Caco-2 (cell line): ENCODE data around the gene TMEM131. TPM values are rescaled to one million over a fixed set of nuclear protein-coding genes. Genes with fewer than 3 reads are reported as not detected.

Source experiments
- BruUV-seq: library from RNA; stranded (reverse); fragments of 400-500 nt; replicated peaks from 2 replicates; lab custom pipeline; 2021; lab: Mats Ljungman, UMichigan
- CTCF ChIA-PET: fragments of 300-600 bp; sonication (Branson Sonifier 250); formaldehyde crosslinking; loops from one replicate; lab custom pipeline; 2022; ENCODE audit warnings: antibody characterized with exemption; lab: Charles Lee
- POLR2A ChIA-PET: fragments of 300-600 bp; sonication (Branson Sonifier 250); formaldehyde crosslinking; loops from one replicate; lab custom pipeline; 2022; ENCODE audit warnings: antibody characterized with exemption; lab: Charles Lee
- DNase-seq, 2 experiments: peaks; one replicate each; pipeline versions ENCODE4 v3.0.0 to v3.0.0-alpha.2; 2020 to 2022
- H3K27me3 ChIP-seq: replicated peaks from 2 replicates; pipeline ENCODE4 v1.6.0; 2011; ENCODE audit warnings: low read length; ENCODE audit not compliant: control insufficient read depth, insufficient read depth
- H3K36me3 ChIP-seq: 2 replicates; pipeline ENCODE4 v1.5.1; 2011; ENCODE audit warnings: low read length; ENCODE audit not compliant: control insufficient read depth, insufficient read depth
- H3K4me1 ChIP-seq: fragments of 250-450 bp; sonication (Bioruptor Pico); 2 replicates; pipeline ENCODE4 v1.5.1; 2020; ENCODE audit warnings: mild to moderate bottlenecking
- H3K4me3 ChIP-seq: 2 replicates; pipeline ENCODE4 v1.5.1; 2011; ENCODE audit warnings: low read depth, mild to moderate bottlenecking, control low read depth, low read length
- H3K9me3 ChIP-seq: fragments of 250-450 bp; sonication (Bioruptor Pico); 2 replicates; pipeline ENCODE4 v1.5.1; 2020; ENCODE audit warnings: mild to moderate bottlenecking, moderate library complexity
- H3K27ac Mint-ChIP-seq: one replicate; pipeline ENCODE4 v1.8.0; 2022; ENCODE audit warnings: mixed read lengths; ENCODE audit not compliant: unreplicated experiment
- H3K27me3 Mint-ChIP-seq: one replicate; pipeline ENCODE4 v1.8.0; 2022; ENCODE audit warnings: mixed read lengths; ENCODE audit not compliant: insufficient read depth, unreplicated experiment
- H3K36me3 Mint-ChIP-seq: one replicate; pipeline ENCODE4 v1.8.0; 2022; ENCODE audit warnings: mild to moderate bottlenecking, mixed read lengths; ENCODE audit not compliant: insufficient read depth, unreplicated experiment
- H3K4me1 Mint-ChIP-seq: one replicate; pipeline ENCODE4 v1.8.0; 2022; ENCODE audit warnings: low read depth, mixed read lengths; ENCODE audit not compliant: unreplicated experiment
- H3K4me3 Mint-ChIP-seq: one replicate; pipeline ENCODE4 v1.8.0; 2022; ENCODE audit warnings: mild to moderate bottlenecking, moderate library complexity, mixed read lengths; ENCODE audit not compliant: unreplicated experiment
- H3K9me3 Mint-ChIP-seq: one replicate; pipeline ENCODE4 v1.8.0; 2022; ENCODE audit warnings: mixed read lengths; ENCODE audit not compliant: unreplicated experiment
- CTCF ChIP-seq, 2 experiments: fragments of 200-600 bp in 1 of 2; IDR thresholded peaks; 1 replicate in 1 of 2; 2 replicates in 1 of 2; pipeline versions ENCODE4 v1.5.1 to v1.8.0; 2011 to 2022; ENCODE audit warnings: antibody characterized with exemption in 1 of 2, control low read depth in 1 of 2, inconsistent platforms in 1 of 2, low read depth in 1 of 2, low read length in 1 of 2, mild to moderate bottlenecking in 1 of 2, moderate library complexity in 1 of 2; ENCODE audit not compliant: insufficient read depth in 1 of 2, severe bottlenecking in 1 of 2, unreplicated experiment in 1 of 2
- intact Hi-C: fragments of 100-400 bp; cut with micrococcal nuclease; formaldehyde crosslinking; loops from one replicate; pipeline ENCODE4 v1.10.0; 2022; ENCODE audit not compliant: unreplicated experiment
- total RNA-seq: library from RNA; stranded (reverse); gene quantifications from 2 replicates; pipeline ENCODE4 v1.2.3, GENCODE V29; 2022

Gene TMEM131
- total RNA-seq, 1 experiment from 2014 or later, result 36.3 TPM

DNA sequence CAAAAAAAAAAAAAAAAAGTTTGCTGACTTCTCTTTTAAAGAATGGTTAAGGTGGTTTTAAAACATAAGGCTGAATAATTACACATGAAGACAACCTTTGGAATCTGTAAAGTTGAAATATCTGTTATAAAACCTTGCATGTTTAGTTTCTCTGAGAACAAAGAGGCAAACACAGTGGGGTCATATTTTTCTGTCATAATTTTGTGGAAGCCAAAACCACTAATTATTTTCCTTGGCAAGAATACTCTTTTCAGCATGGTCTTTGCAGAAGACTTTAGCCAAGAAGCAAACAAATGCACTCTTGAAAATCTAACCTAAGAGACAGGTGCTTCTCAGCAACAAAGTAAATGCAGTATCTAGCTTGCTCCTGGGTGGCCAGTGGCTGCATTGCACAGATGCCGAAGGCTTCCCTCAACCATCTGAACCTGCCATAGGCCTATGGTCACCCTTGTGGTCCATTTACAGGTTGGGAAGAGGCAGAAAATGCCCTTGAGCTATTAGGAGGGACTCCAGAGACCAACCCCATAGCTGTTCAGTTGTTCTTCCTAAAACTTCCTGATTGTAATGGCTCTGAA is 237.5 kb downstream of the TMEM131 start:
- no peak overlapping the region for H3K4me3 ChIP-seq
- intact Hi-C loops, result no loop called here
- H3K4me1 ChIP-seq, result peaks cover 5% of the 10 kb centered on the region; the same call in 1 of the 2 replicates
- H3K4me3 Mint-ChIP-seq, result no peak overlapping the region
- POLR2A ChIA-PET, result no interaction called here
- H3K9me3 Mint-ChIP-seq, result no peaks in the 10 kb centered on the region
- peaks cover 42% of the 10 kb centered on the region for H3K36me3 Mint-ChIP-seq
- H3K27me3 ChIP-seq, result no peaks in the 10 kb centered on the region
- DNase-seq, result no peak
- no peak overlapping the region for H3K27ac Mint-ChIP-seq
- no peak for TF ChIP-seq CTCF (IDR thresholded peaks at IDR 0.05; ENCODE audit: insufficient read depth in 1 of 2, low read depth in 1 of 2, low read length in 1 of 2, severe bottlenecking in 1 of 2, unreplicated experiment in 1 of 2)
- H3K4me1 Mint-ChIP-seq, result peaks cover 16% of the 10 kb centered on the region
- H3K36me3 ChIP-seq, result peaks cover 7% of the 10 kb centered on the region
- H3K9me3 ChIP-seq, result no peaks in the 10 kb centered on the region
- BruUV-seq, result no TSS peak
- no peaks in the 10 kb centered on the region for H3K27me3 Mint-ChIP-seq
- CTCF ChIA-PET, result no interaction called here

DNA sequence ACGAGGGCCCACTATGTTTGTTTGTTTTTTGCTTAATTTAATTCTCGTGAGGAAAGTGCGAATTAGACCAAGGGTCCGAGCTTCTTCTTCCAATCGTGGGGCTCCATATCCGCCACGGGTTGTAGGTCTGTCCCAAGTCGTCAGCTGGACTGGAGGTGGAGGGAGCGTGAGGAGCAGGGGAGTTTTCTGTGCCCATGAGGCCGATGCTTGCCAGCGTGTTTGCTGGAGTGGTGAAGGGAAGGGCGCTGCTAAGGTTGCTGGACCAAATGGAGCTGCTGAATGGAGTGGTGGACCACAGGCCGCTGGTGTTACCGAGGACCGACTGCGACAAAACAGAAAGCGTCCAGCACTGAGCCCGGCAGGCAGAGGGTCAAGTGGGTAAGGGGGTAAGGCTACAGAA is 238.7 kb downstream of the TMEM131 start:
- Mint-ChIP-seq H3K27ac (no peak overlapping the region), H3K9me3 (no peaks in the 10 kb centered on the region), H3K36me3 (peaks cover 34% of the 10 kb centered on the region), H3K27me3 (no peaks in the 10 kb centered on the region), H3K4me1 (peaks cover 16% of the 10 kb centered on the region), H3K4me3 (no peak overlapping the region)
- ChIA-PET CTCF (no interaction called here), POLR2A (no interaction called here)
- no peaks in the 10 kb centered on the region for H3K9me3 ChIP-seq
- TF ChIP-seq CTCF (IDR thresholded peaks at IDR 0.05; ENCODE audit: insufficient read depth in 1 of 2, low read depth in 1 of 2, low read length in 1 of 2, severe bottlenecking in 1 of 2, unreplicated experiment in 1 of 2), result no peak
- DNase-seq, result no peak
- H3K36me3 ChIP-seq, result peaks cover 7% of the 10 kb centered on the region
- no peaks in the 10 kb centered on the region for H3K27me3 ChIP-seq
- peaks cover 5% of the 10 kb centered on the region; the same call in 1 of the 2 replicates for H3K4me1 ChIP-seq
- no peak overlapping the region for H3K4me3 ChIP-seq
- intact Hi-C loops, result no loop called here
- no TSS peak for BruUV-seq

GRCh38 chr2:97755491-97755890 is 240.3 kb downstream of the TMEM131 start:
- Mint-ChIP-seq H3K9me3 (no peaks in the 10 kb centered on the region), H3K4me1 (peaks cover 12% of the 10 kb centered on the region), H3K36me3 (peaks cover 29% of the 10 kb centered on the region), H3K27ac (no peak overlapping the region), H3K4me3 (no peak overlapping the region), H3K27me3 (no peaks in the 10 kb centered on the region)
- Histone ChIP-seq H3K4me1 (peaks cover 5% of the 10 kb centered on the region; the same call in 1 of the 2 replicates), H3K4me3 (no peak overlapping the region), H3K36me3 (peaks cover 6% of the 10 kb centered on the region), H3K27me3 (no peaks in the 10 kb centered on the region), H3K9me3 (no peaks in the 10 kb centered on the region)
- DNase-seq, result no peak
- intact Hi-C loops, result no loop called here
- CTCF ChIA-PET, result no interaction called here
- no TSS peak for BruUV-seq
- POLR2A ChIA-PET, result no interaction called here
- no peak for TF ChIP-seq CTCF (IDR thresholded peaks at IDR 0.05; ENCODE audit: insufficient read depth in 1 of 2, low read depth in 1 of 2, low read length in 1 of 2, severe bottlenecking in 1 of 2, unreplicated experiment in 1 of 2)
